IMR-90 (cell line): Measurements from ENCODE around the gene MORC2.

Experiments used
- BHLHE40 ChIP-seq: fragments of 150-350 bp; IDR thresholded peaks from 2 replicates; pipeline ENCODE4 v1.6.1; 2016; ENCODE audit warnings: mild to moderate bottlenecking, low read depth, low read length
- CEBPB ChIP-seq: IDR thresholded peaks from 2 replicates; pipeline ENCODE4 v1.6.1; 2012; ENCODE audit warnings: low read depth, low read length, improper control_type of control experiment
- CHD1 ChIP-seq: IDR thresholded peaks from 2 replicates; pipeline ENCODE4 v1.6.1; 2012; ENCODE audit warnings: low read depth, low read length, improper control_type of control experiment
- FOS ChIP-seq: fragments of 150-350 bp; IDR thresholded peaks from 2 replicates; pipeline ENCODE4 v1.6.1; 2016; ENCODE audit warnings: low read depth, low read length
- MAFK ChIP-seq: IDR thresholded peaks from 2 replicates; pipeline ENCODE4 v1.6.1; 2012; ENCODE audit warnings: low read depth, low read length, improper control_type of control experiment
- MAZ ChIP-seq: IDR thresholded peaks from 2 replicates; pipeline ENCODE4 v1.6.1; 2012; ENCODE audit warnings: low read depth, mild to moderate bottlenecking, low read length, improper control_type of control experiment, moderate library complexity, borderline replicate concordance
- MXI1 ChIP-seq: IDR thresholded peaks from 2 replicates; pipeline ENCODE4 v1.6.1; 2012; ENCODE audit warnings: low read depth, mild to moderate bottlenecking, low read length, moderate library complexity, borderline replicate concordance
- POLR2A ChIP-seq: IDR thresholded peaks from 2 replicates; pipeline ENCODE4 v1.6.1; 2012; ENCODE audit warnings: mild to moderate bottlenecking, low read depth, low read length
- RAD21 ChIP-seq: IDR thresholded peaks from 2 replicates; pipeline ENCODE4 v1.6.1; 2012; ENCODE audit warnings: low read length, improper control_type of control experiment
- SMC3 ChIP-seq: fragments of 150-350 bp; IDR thresholded peaks from 2 replicates; pipeline ENCODE4 v1.6.1; 2016; ENCODE audit warnings: low read depth, mild to moderate bottlenecking, antibody characterized with exemption, low read length, moderate library complexity
- TF ChIP-seq, protein P1 (sequence below): fragments of 150-350 bp; IDR thresholded peaks from 2 replicates; pipeline ENCODE4 v1.6.1; 2016; ENCODE audit warnings: low read depth, mild to moderate bottlenecking, low read length, moderate library complexity, borderline replicate concordance
- TF ChIP-seq, protein P2 (sequence below): conservative IDR thresholded peaks from 2 replicates; pipeline ENCODE4 v1.5.1; 2012; ENCODE audit warnings: mild to moderate bottlenecking, low read depth, low read length, improper control_type of control experiment

DNA sequence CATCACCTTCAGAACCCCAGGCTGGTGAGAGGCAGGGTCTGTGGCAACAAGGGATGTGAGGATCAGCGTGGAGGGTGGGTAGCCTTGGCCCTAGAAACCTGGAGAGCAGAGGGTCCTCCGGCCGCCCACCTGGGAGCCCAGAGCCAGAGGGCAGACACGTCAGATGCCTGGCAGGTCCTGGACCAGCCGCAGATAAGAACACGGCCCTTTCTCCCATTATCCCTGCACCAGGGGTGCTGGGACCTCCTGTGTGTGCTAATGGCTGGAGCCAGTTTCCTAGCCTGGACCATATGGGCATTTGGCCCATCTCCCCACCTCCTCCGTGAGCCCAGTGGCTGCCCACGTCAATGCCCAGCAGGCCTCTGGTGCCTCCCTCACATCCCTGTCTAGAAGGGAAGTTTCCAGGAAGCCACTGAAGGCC is 88.4 kb downstream of the MORC2 start:
- TF ChIP-seq CEBPB, result no peak
- TF ChIP-seq, protein P1, sequence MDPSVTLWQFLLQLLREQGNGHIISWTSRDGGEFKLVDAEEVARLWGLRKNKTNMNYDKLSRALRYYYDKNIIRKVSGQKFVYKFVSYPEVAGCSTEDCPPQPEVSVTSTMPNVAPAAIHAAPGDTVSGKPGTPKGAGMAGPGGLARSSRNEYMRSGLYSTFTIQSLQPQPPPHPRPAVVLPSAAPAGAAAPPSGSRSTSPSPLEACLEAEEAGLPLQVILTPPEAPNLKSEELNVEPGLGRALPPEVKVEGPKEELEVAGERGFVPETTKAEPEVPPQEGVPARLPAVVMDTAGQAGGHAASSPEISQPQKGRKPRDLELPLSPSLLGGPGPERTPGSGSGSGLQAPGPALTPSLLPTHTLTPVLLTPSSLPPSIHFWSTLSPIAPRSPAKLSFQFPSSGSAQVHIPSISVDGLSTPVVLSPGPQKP, result no peak
- TF ChIP-seq, protein P2, sequence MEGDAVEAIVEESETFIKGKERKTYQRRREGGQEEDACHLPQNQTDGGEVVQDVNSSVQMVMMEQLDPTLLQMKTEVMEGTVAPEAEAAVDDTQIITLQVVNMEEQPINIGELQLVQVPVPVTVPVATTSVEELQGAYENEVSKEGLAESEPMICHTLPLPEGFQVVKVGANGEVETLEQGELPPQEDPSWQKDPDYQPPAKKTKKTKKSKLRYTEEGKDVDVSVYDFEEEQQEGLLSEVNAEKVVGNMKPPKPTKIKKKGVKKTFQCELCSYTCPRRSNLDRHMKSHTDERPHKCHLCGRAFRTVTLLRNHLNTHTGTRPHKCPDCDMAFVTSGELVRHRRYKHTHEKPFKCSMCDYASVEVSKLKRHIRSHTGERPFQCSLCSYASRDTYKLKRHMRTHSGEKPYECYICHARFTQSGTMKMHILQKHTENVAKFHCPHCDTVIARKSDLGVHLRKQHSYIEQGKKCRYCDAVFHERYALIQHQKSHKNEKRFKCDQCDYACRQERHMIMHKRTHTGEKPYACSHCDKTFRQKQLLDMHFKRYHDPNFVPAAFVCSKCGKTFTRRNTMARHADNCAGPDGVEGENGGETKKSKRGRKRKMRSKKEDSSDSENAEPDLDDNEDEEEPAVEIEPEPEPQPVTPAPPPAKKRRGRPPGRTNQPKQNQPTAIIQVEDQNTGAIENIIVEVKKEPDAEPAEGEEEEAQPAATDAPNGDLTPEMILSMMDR, result no peak
- TF ChIP-seq MAFK, result no peak
- no peak for TF ChIP-seq MXI1
- TF ChIP-seq POLR2A, result no peak
- no peak for TF ChIP-seq SMC3
- no peak for TF ChIP-seq RAD21
- no peak for TF ChIP-seq FOS
- TF ChIP-seq MAZ, result no peak
- TF ChIP-seq BHLHE40, result no peak
- no peak for TF ChIP-seq CHD1
